AG08396 (cell line): ENCODE measurements around the gene DRICH1.
"Not testable (repeated sequence)": the region's sequence is repeated elsewhere in the genome, so short reads cannot be mapped to it uniquely, and the experiment has no call there.

Experiments
- DNase-seq: peaks from one replicate; pipeline ENCODE4 v3.0.0; 2012; ENCODE audit warnings: low spot score, mixed read lengths

DRICH1 gene

GRCh38 chr22:23632178-23632577 is at the start of gene DRICH1:
Gene DRICH1, minus strand, starts transcription at chr22:23632321. Its CDS starts 298 bp downstream, at chr22:23632023.
- DNase-seq = no peak

GRCh38 chr22:23681026-23681809 is 49.1 kb upstream of the DRICH1 start:
- DNase-seq = no peak

GRCh38 chr22:23678133-23678532 is 46.0 kb upstream of the DRICH1 start:
- no peak for DNase-seq

- DNase-seq = no peak
These were observed 45.5 kb upstream of the DRICH1 start for GRCh38 chr22:23677701-23677995.

- not testable (repeated sequence) for DNase-seq
These were observed 45.0 kb upstream of the DRICH1 start for GRCh38 chr22:23676841-23677700.

GRCh38 chr22:23675502-23676415 is 43.6 kb upstream of the DRICH1 start:
- DNase-seq = no peak

- not testable (repeated sequence) for DNase-seq
These were observed 42.9 kb upstream of the DRICH1 start for GRCh38 chr22:23674886-23675501.

GRCh38 chr22:23673826-23674690 is 41.9 kb upstream of the DRICH1 start:
- no peak for DNase-seq

GRCh38 chr22:23673050-23673620 is 41.0 kb upstream of the DRICH1 start:
- DNase-seq = no peak

GRCh38 chr22:23672307-23673049 is 40.4 kb upstream of the DRICH1 start:
- not testable (repeated sequence) for DNase-seq

GRCh38 chr22:23671387-23671786 is 39.3 kb upstream of the DRICH1 start:
- not testable (repeated sequence) for DNase-seq

- DNase-seq = no peak
These were observed 38.5 kb upstream of the DRICH1 start for GRCh38 chr22:23670378-23671295.

GRCh38 chr22:23660381-23660780 is 28.3 kb upstream of the DRICH1 start:
- DNase-seq = not testable (repeated sequence)

- DNase-seq = no peak
These were observed 25.6 kb upstream of the DRICH1 start for GRCh38 chr22:23657727-23658126.

GRCh38 chr22:23655891-23656475 is 23.9 kb upstream of the DRICH1 start:
- no peak for DNase-seq

- DNase-seq = no peak
These were observed 20.6 kb upstream of the DRICH1 start for GRCh38 chr22:23652711-23653110.

- no peak for DNase-seq
These were observed 20.2 kb upstream of the DRICH1 start for GRCh38 chr22:23652286-23652685.

GRCh38 chr22:23651676-23652075 is 19.6 kb upstream of the DRICH1 start:
- DNase-seq = no peak
